Germinal center (tissue), 1 donor: ENCODE data around the gene LRRC37A3.
"Not testable (repeated sequence)": the region's sequence is repeated elsewhere in the genome, so short reads cannot be mapped to it uniquely, and the experiment has no call there.

Experiments used
- DNase-seq: peaks from one replicate; pipeline ENCODE4 v3.0.0; 2012; ENCODE audit warnings: mixed read lengths, low spot score

LRRC37A3 gene

GRCh38 chr17:64834060-64834459 is 85.2 kb downstream of the LRRC37A3 start:
- not testable (repeated sequence) for DNase-seq

DNA sequence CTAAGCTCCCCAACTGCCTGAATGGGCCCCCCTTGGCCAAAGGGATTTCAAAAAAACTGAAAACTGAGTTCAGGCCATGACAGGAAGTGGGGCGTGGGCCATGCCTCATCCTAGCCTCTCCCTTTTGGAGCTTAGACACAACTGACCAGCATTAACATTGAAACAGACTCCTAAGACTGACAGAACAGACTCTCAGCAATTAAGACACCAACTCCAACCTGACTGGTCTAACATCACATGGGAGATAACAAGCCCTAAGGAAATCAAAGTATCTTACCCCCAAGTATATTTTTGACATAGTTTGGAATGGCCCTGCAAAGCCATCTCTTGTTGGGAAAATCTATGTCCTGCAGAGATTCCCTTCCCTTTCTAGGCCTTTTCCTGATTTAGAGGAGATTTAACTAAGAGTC is 88.6 kb downstream of the LRRC37A3 start:
- DNase-seq = not testable (repeated sequence)

GRCh38 chr17:64829824-64830630 is 89.3 kb downstream of the LRRC37A3 start:
- not testable (repeated sequence) for DNase-seq

- DNase-seq = not testable (repeated sequence)
These were observed 90.2 kb downstream of the LRRC37A3 start for GRCh38 chr17:64829068-64829467.

DNA sequence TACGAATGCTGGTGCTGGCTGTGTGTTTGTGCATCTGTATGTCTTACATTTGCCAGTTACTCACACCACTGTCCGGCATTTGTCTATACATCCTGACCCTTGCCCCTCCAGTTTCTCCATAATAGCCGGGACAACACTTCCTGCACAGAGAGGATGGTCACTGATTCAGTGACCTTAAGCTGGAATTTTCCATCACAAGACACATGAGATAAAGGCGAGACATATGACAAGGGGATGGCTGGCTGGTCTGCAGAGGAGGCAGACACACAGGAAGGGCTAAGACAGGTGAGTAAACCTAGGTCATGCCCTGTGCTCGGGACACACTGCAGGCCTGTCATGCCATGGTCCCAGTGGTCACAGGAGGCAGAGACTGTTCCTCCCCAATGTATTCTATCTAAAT is 100.4 kb downstream of the LRRC37A3 start:
- DNase-seq = not testable (repeated sequence)

DNA sequence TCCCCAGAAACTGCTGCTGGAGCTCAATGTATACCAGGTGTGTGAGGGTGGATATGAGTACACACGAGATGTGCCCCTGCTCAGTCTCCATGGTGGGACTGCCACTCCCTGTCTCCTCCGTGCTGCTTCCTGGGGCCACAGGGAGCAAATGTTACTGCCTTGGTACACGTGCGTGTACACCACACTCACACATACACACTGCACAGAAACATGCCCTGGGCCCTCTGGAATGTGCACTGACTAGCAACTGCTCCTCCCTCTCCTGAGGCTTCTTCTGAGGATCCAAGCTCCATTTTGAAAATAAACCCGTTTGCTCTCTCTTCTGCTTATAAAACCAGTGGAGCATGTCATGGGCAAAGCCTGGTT is 103.5 kb downstream of the LRRC37A3 start:
- not testable (repeated sequence) for DNase-seq

DNA sequence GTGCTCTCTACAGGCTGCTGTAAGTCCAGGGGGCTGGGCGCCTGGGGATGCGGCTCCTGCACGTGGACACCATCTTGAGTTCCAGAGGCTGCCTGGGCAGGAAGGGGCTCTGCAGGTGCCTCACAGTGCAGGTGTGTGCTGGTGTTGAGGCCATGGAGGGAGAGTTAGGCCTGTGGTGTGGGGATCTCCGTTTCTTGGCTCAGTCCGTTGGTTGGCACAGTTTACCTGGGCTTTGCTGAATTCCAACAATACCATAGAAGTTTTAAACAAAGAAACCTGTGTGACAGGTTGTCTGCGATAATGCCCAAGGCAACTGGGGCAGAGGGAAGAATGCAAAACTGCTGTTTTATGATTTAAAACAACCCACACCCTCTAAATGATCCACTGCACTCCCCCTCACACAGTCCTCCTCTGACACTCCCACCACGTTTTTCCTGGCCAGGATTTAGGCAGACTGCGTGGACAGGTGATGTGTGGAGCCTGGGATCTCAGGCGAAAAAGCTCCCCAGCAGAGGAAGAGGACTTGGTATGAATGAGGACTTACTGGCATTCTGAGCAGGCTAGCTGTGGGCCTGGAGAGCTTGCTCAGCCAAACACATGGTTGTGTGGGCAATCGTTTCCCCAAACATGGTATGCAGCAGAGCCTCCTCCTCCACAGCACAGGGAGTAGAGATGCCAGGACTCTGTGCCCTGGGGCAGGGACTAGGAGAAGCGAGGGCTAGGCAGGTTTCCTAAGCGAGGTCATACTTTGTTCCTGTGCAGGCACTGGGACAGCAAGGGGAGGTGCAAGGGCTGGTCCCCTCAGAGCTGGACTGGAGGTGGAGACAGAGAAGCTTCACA is 104.1 kb downstream of the LRRC37A3 start:
- DNase-seq = not testable (repeated sequence)

- DNase-seq = peak; percentile 30
These were observed 110.9 kb downstream of the LRRC37A3 start for GRCh38 chr17:64808178-64808977.
